Adrenal gland (tissue), 5 donors: ENCODE data around the gene NARF.

ENCODE experiments used
- POLR2A ChIP-seq, 2 donors: fragments of 450-650 bp; IDR thresholded peaks; one replicate each; pipeline ENCODE4 v1.6.1; 2017; ENCODE audit warnings: antibody characterized with exemption in 2 of 2, mild to moderate bottlenecking in 2 of 2, moderate library complexity in 1 of 2
- TF ChIP-seq, protein P1 (sequence below), 6 experiments: fragments of 450-650 bp in 4 of 6; fragments of 200-600 bp in 2 of 6; sonication (generic) in 1 of 6; IDR thresholded peaks; 1 replicate in 5 of 6; 2 replicates in 1 of 6; pipeline versions ENCODE4 v1.5.1 to v1.8.0; 2016 to 2021; ENCODE audit warnings: antibody characterized with exemption in 6 of 6, mild to moderate bottlenecking in 2 of 6, moderate library complexity in 1 of 6
- donor health status: DM: no; HTN: no; CAD: no.

GRCh38 chr17:82424001-82424862 lies 34.3 kb upstream of the NARF start:
- TF ChIP-seq, protein P1, sequence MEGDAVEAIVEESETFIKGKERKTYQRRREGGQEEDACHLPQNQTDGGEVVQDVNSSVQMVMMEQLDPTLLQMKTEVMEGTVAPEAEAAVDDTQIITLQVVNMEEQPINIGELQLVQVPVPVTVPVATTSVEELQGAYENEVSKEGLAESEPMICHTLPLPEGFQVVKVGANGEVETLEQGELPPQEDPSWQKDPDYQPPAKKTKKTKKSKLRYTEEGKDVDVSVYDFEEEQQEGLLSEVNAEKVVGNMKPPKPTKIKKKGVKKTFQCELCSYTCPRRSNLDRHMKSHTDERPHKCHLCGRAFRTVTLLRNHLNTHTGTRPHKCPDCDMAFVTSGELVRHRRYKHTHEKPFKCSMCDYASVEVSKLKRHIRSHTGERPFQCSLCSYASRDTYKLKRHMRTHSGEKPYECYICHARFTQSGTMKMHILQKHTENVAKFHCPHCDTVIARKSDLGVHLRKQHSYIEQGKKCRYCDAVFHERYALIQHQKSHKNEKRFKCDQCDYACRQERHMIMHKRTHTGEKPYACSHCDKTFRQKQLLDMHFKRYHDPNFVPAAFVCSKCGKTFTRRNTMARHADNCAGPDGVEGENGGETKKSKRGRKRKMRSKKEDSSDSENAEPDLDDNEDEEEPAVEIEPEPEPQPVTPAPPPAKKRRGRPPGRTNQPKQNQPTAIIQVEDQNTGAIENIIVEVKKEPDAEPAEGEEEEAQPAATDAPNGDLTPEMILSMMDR (IDR thresholded peaks at IDR 0.05), result peak; percentile 20 to 55 (median 46)
- no peak for TF ChIP-seq POLR2A (IDR thresholded peaks at IDR 0.05)
